ENCODE data around the gene CD164L2. TPM values are rescaled to one million over a fixed set of nuclear protein-coding genes. Genes with fewer than 3 reads are reported as not detected.

Gene CD164L2
- total RNA-seq, 1 experiment from 2014 or later: not detected

DNA sequence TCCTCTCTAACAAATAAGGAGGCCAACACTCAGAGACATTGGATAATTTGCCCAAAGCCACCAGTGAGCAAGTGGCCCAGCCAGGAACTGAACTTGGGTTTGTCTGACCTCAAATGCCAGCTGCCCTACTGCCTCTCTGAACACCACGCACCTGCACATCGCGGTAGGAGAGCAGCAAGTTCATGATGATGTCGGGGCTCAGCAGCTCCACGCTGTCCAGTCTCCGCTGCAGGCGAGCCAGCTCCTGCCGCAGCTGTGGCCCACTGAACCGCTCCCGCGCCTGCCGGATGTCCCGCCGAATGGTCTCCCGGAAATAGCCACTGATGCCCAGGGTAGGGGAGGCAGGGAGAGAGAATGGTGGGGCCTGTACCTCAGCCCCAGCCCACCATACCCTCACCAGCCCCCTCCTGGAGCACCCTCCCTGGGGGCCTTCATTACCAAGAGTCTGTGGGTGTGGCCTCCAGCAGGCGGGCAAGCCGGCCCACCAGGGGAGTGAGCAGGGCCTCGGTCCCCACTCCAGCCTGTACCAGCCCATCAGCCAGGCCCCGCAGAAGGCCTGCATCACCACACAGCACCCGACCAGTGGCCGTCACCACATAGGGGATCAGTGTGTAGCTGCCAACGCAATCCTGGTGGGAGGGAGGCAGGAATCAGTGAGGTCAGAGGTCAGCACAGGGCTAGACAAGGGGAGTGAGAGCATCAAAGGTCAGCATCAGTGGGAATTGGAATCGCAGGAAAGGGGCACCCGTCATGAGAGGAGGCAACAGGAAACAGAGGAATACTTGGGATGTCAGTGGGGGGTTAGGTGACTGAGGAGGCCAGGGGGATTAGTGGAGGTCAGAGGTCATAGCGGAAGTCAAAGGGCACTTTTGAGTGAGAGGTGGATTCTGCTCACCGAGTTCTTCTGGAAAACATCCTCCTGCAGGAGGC lies 19.1 kb downstream of the CD164L2 start:
- DNase-seq (ENCODE audit: low read depth): no peak

DNA sequence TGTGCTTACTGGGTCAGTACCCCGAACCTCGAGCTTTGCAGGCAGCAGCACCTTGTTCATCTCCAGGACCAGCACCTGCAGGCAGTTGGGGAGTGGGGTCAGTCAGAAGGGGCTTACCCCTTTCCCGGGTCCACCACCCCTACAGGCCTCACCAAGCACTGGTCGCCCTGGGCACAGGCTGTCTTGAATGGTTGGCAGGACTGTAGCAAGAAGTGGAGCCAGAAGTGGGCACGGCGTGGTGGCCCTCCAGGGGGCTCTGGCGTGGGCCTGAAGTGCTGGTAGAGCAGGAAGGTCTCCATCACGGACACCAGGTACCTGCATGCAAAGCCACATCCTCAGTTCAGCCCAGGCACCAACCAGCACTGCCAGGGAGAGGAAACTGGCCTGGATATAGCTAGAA lies 21.6 kb downstream of the CD164L2 start:
- DNase-seq (ENCODE audit: low read depth): no peak

DNA sequence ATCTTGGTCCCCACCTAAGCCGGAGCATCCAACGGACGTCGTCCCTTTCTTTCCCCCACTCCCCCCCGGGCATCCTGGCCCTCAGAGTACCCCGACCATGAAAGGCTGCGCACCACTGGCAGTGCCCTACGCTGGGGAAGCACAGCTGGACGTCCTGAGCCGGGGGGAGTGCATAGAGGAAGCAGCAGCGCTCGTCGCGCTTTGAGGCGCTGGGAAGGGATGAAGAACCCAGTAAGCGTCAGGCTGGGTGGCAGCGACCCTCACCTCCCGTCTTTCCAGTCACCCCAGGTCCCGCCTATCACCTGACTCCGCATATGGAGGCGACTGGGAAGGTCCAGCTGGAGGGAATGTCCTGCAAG lies 22.1 kb downstream of the CD164L2 start:
- DNase-seq (ENCODE audit: low read depth): no peak

DNA sequence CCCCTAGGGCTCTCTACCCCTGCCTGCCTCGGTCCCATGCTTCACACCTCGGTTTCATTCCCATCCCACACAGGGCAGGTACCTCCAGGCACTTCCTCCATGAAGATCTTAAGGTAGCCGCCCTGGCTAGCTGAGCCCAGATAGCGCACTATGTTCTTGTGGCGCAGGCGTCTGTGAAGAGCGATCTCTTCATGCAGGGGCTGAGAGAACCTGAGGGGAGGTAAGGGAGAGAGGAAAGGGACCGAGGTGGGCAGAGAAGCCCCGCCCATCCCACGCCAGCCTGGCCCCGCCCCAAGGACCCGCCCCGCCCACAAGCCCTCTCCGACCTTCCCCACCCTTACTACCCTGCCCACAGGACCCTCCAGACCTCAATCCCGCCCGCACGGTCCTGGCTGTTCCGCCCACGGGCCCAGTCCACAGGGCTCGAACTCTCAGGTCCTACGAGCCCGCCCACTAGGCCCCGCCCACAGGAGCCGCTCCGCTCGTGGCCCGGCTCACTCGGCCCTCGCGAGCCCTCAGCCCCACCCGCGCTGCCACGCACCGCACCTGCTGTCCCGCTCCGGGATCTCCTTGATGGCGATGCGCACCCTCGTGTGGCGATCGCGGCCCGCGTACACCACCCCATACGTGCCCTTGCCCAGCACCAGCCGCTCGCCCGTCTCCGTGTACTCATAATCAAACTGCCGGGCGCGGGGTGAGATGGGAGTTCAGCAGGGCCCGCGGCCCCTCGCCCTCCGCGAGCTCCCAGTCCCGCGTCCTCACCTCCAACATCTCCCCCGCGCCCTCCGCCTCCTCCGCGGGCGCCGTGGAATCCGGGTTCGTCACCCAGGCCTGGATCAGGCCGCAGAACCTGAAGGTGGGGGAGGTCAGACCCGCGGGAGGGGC lies 22.7 kb downstream of the CD164L2 start:
- no peak for DNase-seq (ENCODE audit: low read depth)

DNA sequence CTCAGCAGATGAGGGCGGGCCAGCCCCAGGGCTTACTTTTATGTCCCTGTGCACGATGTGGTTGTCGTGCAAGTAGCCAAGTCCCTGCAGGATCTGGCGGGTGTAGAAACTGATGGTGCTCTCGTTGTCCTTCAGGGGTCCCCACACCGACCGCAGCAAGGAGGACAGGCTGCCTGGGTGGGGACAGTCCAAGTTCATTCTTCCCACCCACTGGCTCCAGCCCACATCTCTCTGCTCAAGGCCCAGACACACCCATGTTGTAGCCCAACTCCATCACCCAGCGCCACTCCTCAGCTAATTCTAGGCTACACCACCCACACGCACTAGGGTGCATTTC lies 23.3 kb downstream of the CD164L2 start:
- no peak for DNase-seq (ENCODE audit: low read depth)

DNA sequence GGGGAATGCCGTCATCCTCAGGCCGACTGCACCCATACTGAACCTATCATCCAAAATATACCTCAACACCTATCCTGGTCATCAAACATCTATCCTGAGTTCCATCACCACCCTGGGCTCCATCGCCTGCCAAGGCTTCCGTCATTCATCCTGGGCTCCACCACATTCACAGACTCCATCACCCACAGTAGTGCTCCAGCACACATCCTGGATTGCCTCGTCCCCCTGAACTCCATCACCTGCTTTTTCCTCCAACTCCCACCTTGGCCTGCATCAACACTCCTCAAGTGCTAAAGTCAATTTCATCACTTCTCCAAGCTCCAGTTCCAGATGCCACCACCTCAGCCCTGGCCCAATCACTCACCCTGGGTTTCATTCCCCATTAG lies 24.2 kb downstream of the CD164L2 start:
- no peak for DNase-seq (ENCODE audit: low read depth)

DNA sequence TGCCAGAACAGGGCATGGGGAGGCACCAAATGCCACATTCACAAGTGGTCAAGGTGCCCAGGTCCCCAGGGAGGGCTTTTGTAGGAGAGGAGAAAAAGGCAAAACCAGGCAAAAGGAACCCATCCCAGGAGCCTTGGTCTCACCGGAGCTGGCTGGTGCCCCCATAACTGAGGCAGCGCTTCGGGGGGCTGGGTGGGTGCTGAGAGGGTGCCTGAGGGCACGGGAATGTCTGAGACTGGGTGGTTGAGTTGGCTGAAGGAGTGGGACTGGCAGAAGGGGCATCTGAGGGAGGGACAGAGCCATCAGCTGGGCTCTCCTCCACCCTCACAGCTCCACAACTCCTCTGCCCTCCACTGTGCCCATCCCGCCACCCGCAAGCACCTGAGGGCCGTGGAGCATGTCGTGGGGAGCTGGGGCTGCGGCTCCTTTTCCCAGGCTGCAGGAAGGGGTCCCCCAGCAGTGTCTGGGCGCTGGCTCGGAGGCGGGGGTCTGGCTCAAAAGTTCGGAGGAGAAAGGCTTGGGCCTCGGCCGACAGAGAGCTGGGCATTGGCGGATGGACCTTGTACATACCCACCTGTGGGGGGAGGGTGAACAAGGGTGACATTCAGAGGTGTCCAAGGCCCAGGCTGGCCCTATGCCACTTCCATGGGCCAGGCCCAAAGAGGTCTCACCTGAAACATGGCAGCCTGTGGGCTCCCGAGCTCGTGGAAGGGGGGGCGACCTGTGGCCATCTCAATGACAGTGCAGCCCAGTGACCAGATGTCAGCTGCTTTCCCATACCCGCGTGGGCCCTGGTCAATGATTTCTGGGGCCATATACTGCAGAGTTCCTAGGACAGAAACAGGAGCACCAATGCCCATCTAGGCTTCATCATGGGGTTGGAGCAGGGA lies 24.9 kb downstream of the CD164L2 start:
- DNase-seq (ENCODE audit: low read depth): no peak

DNA sequence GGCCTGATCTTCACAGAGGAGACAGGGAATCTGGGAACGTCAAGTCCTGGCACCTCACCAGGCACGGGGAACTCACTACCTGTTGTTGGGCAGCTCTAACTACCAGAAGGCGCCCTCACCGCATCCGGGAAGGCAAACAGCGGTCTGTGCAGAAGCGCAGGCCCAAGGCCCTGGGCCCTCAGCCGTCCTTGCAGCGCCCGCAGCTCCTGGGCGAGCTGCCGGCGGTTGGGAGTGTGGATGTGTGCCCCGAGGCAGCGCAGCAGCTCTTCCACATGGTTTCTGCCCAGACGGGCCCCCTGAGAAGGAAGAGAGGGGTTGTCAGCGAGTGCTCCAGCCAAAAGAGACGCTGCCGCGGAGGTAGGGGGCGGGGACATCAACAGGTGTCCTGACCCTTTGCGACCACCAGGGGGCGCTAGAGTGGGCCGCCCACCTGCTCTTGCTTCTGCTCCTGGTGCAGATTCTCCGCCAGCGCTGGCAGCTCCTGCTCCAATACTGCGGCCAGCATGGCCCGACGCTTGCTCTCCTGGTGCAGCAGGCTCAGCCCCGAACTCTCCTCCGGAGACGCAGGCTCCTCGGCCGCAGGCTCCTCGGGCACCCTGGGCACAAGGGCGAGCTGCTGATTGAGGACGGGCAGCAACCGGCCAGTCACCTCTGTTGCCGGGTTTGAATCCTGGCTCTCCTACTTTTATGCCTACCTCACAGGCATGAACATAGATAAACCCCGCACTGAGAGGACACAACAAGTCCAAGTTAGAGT lies 25.7 kb downstream of the CD164L2 start:
- peak; percentile 27 for DNase-seq (ENCODE audit: low read depth)

DNA sequence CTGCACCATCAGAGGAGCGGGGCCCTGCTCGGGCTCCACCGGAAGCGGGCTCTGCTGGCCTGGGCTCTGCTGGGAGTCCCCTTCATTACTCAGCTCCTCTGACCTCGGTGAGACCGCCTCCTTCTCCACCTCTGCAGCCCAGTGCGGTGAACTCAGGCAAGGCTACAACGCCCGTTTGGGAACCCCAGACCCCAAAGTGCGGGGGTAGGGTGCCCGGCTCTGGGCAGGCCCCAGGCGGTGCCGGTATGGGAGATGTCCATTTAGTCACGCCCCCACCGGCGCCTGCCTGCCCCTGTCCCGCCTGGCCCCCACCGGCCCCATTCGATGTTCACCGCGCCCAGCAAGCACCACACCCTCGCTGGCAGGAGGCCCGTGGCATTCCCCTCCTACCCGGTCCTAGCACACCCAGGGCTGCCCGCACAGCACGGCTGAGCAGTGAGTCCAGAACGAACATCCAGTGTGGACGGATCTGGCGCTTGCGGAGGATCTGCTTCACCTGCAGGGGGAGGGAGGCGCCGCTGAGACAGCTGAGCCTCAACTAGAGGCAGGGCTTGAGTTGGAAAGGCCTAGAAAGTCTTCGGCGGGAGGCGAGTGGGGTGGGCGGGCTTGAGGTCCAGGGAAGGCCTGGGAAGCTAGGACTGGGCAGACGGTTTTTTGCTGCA lies 26.4 kb downstream of the CD164L2 start:
- DNase-seq (ENCODE audit: low read depth): no peak

DNA sequence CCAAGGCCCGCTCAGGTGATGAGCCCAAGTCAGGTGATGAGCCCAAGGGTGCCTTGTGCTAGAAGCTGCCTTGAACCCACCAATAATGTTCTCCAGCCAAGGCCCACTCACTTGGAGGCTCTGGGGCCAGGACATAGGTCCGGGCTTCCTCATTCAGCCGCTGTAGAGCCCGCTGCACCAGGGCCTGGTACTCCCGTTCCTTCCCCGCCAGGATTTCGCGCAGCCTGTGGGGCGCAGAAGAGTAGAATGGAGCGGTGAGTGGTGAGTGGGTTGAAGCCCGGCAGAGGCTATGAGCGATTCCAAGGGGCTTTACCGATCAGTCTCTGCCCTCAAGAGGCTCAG lies 26.9 kb downstream of the CD164L2 start:
- DNase-seq (ENCODE audit: low read depth): no peak

DNA sequence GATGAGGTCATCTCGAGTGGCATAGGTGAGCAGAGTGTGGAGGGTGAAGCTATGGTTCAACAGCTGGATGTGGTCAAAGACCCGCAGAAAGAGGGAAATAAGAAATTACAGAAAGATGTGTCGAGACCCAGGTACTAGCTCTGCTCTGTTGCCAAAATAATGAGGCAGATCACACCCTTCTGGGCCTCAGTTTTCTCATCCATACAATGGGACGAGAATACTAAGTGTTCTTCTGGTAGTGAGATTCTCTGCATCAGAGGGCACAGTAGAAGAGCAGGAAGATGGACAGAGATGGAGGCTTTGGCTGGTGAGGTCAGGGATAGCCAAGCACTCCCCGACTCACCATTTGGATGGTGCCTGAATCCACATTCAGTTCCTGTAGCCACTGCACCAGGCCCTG lies 27.4 kb downstream of the CD164L2 start:
- no peak for DNase-seq (ENCODE audit: low read depth)

DNA sequence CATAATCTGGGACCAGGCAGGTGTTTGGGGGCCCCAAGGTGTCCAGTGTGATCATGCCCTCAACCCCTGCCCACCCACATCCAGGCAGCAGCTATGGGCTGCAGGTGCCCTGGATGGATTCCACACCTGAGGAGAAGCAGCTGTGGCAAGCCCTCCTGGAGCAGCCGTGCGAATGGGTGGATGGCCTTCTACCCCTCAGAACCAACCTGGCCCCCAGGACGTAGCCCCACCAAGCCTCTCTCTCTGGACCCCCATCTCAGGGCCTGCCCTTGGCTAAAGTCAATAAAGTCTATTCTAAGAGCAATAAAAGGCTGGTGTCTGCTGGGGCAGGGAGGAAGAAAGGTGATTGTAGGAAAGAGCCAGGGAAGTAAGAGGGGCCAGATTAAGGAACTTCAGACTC lies 29.5 kb downstream of the CD164L2 start:
- DNase-seq (ENCODE audit: low read depth): no peak

DNA sequence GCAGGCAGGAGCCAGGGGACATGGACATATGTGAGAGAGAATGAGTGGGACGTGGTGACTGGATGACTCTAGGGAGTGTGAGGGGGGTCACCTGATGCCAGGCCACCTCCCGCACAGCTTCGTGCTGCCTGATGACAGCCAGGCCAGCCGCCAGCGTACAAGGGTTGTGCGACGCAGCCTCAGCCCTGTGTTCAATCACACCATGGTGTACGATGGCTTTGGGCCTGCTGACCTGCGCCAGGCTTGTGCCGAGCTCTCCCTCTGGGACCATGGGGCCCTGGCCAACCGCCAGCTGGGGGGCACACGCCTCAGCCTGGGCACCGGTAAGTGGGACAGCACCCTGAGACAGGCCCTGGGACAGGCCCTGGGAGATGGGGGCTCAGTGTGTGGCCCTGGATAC lies 30.0 kb downstream of the CD164L2 start:
- no peak for DNase-seq (ENCODE audit: low read depth)

DNA sequence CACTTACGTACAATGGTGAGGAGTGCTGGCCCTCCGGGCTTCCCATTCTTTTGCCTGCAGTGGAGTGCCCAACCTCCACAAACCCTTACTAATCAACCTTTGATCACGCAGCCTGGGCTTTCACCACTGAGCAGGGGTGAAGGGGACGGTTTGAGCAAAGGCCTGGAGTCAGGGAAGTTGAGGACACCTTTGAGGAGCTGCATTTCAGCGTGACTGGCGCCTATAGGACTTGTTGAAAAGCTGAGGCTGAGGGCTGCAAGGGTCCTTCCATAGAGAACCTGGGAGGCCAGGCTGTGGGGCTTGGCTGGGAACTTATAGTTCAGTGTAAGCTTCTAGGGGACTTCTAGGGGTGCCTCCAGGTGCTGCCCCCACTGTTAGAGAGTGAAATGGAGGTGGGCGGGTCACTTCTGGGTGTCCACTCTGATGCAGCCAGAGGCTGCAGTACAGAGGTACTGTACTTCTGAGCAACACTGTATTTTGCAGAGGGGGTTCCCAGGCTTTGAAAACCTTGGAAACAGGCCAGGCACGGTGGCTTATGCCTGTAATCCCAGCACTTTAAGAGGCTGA lies 31.5 kb downstream of the CD164L2 start:
- DNase-seq (ENCODE audit: low read depth): no peak

DNA sequence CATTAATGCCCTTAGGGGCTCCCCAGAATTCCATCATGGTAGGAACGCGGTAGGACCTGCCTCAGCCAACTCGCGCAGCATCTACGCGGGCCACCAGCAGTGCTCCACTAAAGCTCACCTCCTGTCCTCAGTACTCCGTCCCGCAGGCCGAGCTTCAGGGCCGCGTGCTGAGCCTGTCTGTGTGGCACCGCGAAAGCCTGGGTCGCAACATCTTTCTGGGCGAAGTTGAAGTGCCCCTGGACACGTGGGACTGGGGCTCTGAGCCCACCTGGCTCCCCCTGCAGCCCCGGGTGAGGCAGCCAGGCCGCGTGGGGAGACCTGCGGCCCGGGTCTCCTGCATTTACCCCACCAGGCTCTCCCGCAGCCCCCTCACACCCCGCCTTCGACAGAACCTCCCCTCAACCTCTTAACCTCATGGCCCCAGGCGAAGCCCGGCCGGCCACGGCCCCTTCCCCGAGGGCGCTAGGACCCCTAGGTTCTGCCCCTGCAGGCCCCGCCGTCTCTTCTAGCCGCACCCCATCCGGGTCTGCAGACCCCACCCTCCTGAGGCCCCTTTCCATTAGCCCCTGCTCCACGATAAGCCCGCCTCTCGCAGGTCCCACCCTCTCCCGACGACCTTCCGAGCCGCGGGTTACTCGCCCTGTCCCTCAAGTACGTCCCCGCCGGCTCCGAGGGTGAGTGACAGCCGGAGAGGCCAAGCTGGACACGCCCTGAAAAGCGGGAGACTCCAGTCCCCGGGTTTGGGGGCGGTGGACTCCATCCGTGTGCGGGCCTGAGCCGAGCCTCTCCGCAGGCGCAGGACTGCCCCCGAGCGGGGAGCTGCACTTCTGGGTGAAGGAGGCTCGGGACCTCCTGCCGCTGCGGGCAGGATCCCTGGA lies 32.2 kb downstream of the CD164L2 start:
- no peak for DNase-seq (ENCODE audit: low read depth)

DNA sequence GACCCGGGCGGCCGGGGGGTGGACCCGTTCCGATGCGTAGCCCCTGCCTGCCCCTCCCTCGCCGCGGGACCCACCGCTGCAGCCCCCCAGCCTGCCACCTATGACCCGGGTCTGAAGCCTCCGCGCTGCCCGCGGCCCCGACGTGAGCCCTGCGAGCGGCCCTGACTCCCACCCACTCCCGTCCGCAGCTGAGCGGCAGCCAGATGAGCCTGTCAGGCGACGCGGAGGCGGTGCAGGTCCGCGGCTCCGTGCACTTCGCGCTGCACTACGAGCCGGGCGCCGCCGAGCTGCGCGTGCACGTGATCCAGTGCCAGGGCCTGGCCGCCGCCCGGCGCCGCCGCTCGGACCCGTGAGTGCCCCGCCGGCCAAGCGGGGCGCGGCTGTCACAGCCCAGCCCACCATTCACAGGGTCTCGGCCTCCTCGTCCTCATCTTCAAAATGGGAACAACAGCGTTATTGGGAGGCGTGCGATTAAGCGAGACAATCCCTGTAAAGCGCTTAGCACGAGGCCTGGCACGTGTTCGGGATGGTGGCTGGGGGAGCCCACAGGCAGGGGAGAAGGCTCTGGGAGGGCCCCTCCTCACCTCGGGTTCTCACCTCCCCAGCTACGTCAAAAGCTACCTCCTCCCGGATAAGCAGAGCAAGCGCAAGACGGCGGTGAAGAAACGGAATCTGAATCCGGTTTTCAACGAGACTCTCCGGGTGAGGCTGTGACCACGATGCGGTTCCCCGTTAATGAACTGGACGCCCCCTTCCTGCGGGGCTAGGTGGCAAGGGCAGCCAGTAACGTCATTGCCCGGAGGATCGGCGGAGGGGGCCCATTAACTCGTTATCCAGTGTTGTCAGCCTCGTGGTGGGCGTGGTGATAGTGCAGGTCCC lies 33.1 kb downstream of the CD164L2 start:
- peak; percentile 69 for DNase-seq (ENCODE audit: low read depth)

DNA sequence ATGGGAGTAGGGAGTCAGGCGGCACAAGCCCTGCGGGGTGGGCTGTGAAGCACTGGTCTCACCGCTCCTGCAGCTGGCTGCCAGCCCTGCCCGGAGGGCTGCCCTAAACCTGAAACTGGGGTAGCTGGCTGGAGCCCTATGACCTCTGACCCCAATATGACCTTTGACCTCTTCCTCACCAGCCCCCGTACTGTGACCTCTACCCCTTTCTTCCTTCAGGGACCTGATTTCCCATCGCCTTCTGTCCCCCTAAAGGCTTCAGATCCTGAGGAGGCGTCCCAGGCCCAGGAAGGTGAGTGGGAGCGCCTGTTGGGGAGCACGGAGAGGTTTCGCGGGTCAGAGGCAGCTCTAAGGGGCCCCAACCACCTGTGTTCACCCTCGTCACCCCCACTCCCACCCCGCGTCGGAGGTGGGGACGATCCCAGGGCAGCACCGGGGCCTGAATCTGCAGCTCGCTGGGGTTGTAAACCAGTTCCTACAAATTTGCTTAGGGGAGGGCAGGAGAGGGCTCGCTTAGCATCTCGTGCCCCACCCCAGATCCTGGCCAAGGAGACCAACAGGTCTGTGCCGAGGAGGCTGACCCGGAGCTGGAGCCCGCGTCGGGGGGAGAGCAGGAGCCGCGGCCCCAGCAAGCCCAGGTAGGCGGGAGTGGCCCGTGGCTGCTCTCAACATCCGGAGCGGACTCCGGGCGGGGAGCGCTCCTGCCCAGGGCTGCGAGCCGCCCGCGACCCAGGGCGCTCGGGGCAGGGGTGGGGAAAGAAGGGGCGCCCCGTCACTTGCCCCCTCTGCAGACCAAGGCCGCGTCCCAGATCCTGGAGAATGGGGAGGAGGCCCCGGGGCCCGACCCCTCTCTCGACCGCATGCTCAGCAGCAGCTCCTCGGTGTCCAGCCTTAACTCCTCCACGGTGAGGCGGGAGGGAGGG lies 34.0 kb downstream of the CD164L2 start:
- DNase-seq (ENCODE audit: low read depth): peak; percentile 33
